Gastrocnemius medialis (tissue), 4 donors: Measurements from ENCODE around the gene CNP.

ENCODE experiments used
- CTCF ChIP-seq, 5 experiments: fragments of 450-650 bp in 3 of 5; fragments of 200-600 bp in 2 of 5; sonication (generic) in 2 of 5; IDR thresholded peaks in 4 of 5; conservative IDR thresholded peaks in 1 of 5; 1 replicate in 4 of 5; 2 replicates in 1 of 5; pipeline ENCODE4 v1.5.1; 2016 to 2019; ENCODE audit warnings: antibody characterized with exemption in 5 of 5, mild to moderate bottlenecking in 3 of 5, moderate library complexity in 3 of 5
- POLR2A ChIP-seq, 2 donors: fragments of 450-650 bp; IDR thresholded peaks; one replicate each; pipeline ENCODE4 v1.6.1; 2017; ENCODE audit warnings: antibody characterized with exemption in 2 of 2, mild to moderate bottlenecking in 2 of 2, moderate library complexity in 2 of 2

- TF ChIP-seq CTCF (IDR thresholded peaks at IDR 0.05 in 4 of 5, conservative IDR thresholded peaks at IDR 0.05 in 1 of 5) (no peak), POLR2A (IDR thresholded peaks at IDR 0.05) (no peak)
Measured at GRCh38 chr17:41982026-41982760, 15.6 kb downstream of the CNP start.
